Activated CD4-positive, alpha-beta T cell treated with anti-CD3 and anti-CD28 coated beads for 36 hours (primary cell): ENCODE results near the gene MED8. TPM values are rescaled to one million over a fixed set of nuclear protein-coding genes. Genes with fewer than 3 reads are reported as not detected.

Experiments
- ATAC-seq: fragments of 200-7000 bp; cut with Tn5 transposase; one replicate; pipeline ENCODE4 v1.10.0; 2021; ENCODE audit warnings: mild to moderate bottlenecking, moderate library complexity
- CTCF ChIA-PET: fragments of 350-600 bp; sonication (Branson Sonifier 250); formaldehyde crosslinking; loops from one replicate; lab custom pipeline; 2021; ENCODE audit warnings: antibody characterized with exemption; lab: Charles Lee
- POLR2A ChIA-PET: fragments of 350-600 bp; sonication (Branson Sonifier 250); formaldehyde crosslinking; loops from one replicate; lab custom pipeline; 2021; ENCODE audit warnings: antibody characterized with exemption, inconsistent platforms; lab: Charles Lee
- DNase-seq: peaks from one replicate; pipeline ENCODE4 v3.0.0-alpha.2; 2020
- H3K27ac Mint-ChIP-seq: one replicate; pipeline ENCODE4 v1.8.0; 2021; ENCODE audit warnings: mixed read lengths
- H3K27me3 Mint-ChIP-seq: one replicate; pipeline ENCODE4 v1.8.0; 2021; ENCODE audit warnings: mixed read lengths
- H3K36me3 Mint-ChIP-seq: one replicate; pipeline ENCODE4 v1.8.0; 2021; ENCODE audit warnings: low read depth, mixed read lengths
- H3K4me1 Mint-ChIP-seq: one replicate; pipeline ENCODE4 v1.8.0; 2021; ENCODE audit warnings: mixed read lengths
- H3K4me3 Mint-ChIP-seq: one replicate; pipeline ENCODE4 v1.8.0; 2021; ENCODE audit warnings: mild to moderate bottlenecking, moderate library complexity, mixed read lengths
- H3K9me3 Mint-ChIP-seq: one replicate; pipeline ENCODE4 v1.8.0; 2021; ENCODE audit warnings: low read depth, mixed read lengths
- intact Hi-C, 2 experiments: fragments of 100-400 bp; cut with DNase I in 1 of 2; cut with micrococcal nuclease in 1 of 2; formaldehyde crosslinking; loops; one replicate each; pipeline versions ENCODE4 v1.14.2 to v1.15.1; 2022 to 2024; cut with DNase I, micrococcal nuclease
- total RNA-seq, 2 experiments: library from RNA; stranded (reverse); gene quantifications; one replicate each; pipeline ENCODE4 v1.2.3, GENCODE V29; 2021

MED8 gene
- total RNA-seq, result 10 to 100 TPM; 32.3 to 36.6 TPM

DNA sequence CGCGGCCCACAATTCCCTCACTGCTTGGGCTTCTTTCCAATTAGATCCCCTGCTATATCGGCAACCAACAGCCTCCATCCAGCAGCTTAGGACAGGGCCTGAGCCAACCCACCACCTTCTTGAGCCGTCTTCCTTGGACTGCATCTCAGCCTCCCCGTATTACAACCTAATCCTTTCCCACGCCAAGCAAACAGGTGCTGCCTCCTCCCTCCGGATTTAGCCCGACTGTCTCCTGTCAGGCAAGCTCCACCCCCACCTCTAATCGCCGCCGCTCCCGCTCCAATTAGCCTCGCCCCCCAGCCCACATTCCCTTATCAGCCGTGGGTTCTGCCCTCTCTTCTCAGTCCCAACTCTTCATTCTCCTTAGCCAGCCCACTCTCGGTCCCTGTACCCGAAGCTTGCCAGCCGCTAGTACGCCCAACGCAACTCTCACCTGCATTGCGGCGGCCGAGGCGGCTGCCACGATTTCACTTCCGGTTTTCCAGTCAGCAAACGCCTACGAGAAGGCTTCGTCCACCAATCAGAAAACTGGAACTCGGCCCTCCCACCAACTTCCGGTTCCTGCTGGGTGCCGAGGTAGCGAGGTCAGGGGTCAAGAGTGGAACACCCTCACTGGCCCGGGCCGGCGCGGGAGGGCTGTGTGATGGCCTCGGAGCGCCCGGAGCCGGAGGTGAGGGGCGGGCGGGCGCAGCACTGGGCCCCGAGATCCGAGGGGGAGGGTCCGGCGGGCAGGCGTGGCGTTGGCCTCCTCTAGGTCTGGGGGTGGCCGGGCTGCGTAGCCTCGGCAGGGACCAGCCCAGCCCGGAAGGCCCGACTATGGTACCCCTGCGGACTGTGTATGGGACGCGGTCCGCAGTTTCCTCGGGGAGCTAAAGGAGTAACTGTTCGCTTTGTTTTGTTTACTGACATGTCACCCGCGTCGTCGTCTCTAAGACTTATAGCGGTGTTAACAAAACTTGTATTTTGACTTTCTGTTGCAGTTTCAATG is at the start of gene MED8, which contains the start of gene SZT2:
Gene MED8, minus strand, starts transcription at position 475 of the 988 bp plus-strand sequence. Its CDS starts 36 bp downstream, at position 439.
Gene SZT2, plus strand, starts transcription at position 574 of the 988 bp plus-strand sequence. Its CDS starts 70 bp downstream, at position 644.
- H3K4me1 Mint-ChIP-seq, result peaks cover 39% of the 10 kb centered on the region
- ATAC-seq, result peak; percentile 93
- peak within 1 kb of the TSS; percentile 99 for H3K4me3 Mint-ChIP-seq
- DNase-seq, result peak; percentile 94
- POLR2A ChIA-PET, result interaction anchor here (0.7 to 1.0 kb wide), 3 partner anchors 17 to 22 kb away, joined by 3 read pairs; partner anchors contain the start of gene ELOVL1
- intact Hi-C loops, result loop anchor here (1.0 to 10.0 kb wide), 8 partner anchors 21 to 935 kb away; partner anchors contain the start of genes CDC20 (in 2 of the 2), ELOVL1 (in 2 of the 2), ATP6V0B (in 1 of the 2) and CFAP57 (in 1 of the 2)
- CTCF ChIA-PET, result interaction anchor here (0.6 to 2.2 kb wide), 9 partner anchors 13 to 461 kb away, joined by 3 to 8 read pairs (median 3); partner anchors contain the start of genes CFAP57 and EBNA1BP2
- H3K36me3 Mint-ChIP-seq, result peaks cover 23% of the 10 kb centered on the region
- H3K9me3 Mint-ChIP-seq, result no peaks in the 10 kb centered on the region
- H3K27me3 Mint-ChIP-seq, result no peaks in the 10 kb centered on the region
- peak within 1 kb of the TSS; percentile 97 for H3K27ac Mint-ChIP-seq

GRCh38 chr1:43438953-43439581 is 49.5 kb upstream of the MED8 start:
- ChIA-PET CTCF (no interaction called here), POLR2A (no interaction called here)
- intact Hi-C loops, result no loop called here
- no peak overlapping the region for H3K27ac Mint-ChIP-seq
- H3K4me1 Mint-ChIP-seq, result no peaks in the 10 kb centered on the region
- DNase-seq (no peak), ATAC-seq (no peak)
- H3K4me3 Mint-ChIP-seq, result no peak overlapping the region
- H3K27me3 Mint-ChIP-seq, result no peaks in the 10 kb centered on the region
- no peaks in the 10 kb centered on the region for H3K9me3 Mint-ChIP-seq
- H3K36me3 Mint-ChIP-seq, result peaks cover 35% of the 10 kb centered on the region

- ChIA-PET CTCF (interaction anchor here (1.0 kb wide), 1 partner anchor 16 kb away, joined by 7 read pairs; the partner anchor contains the start of gene HYI), POLR2A (no interaction called here)
- Mint-ChIP-seq H3K4me1 (no peaks in the 10 kb centered on the region), H3K27ac (no peak overlapping the region), H3K9me3 (no peaks in the 10 kb centered on the region), H3K27me3 (no peaks in the 10 kb centered on the region), H3K4me3 (no peak overlapping the region), H3K36me3 (peaks cover 31% of the 10 kb centered on the region)
- DNase-seq (no peak), ATAC-seq (no peak)
- intact Hi-C loops, result no loop called here
These were observed 49.0 kb upstream of the MED8 start for GRCh38 chr1:43438576-43438952.

GRCh38 chr1:43438006-43438405 is 48.4 kb upstream of the MED8 start:
- H3K36me3 Mint-ChIP-seq, result peaks cover 29% of the 10 kb centered on the region
- no peak overlapping the region for H3K4me3 Mint-ChIP-seq
- intact Hi-C loops, result no loop called here
- no peaks in the 10 kb centered on the region for H3K27me3 Mint-ChIP-seq
- ChIA-PET POLR2A (no interaction called here), CTCF (interaction anchor here (1.0 kb wide), 1 partner anchor 17 kb away, joined by 7 read pairs; the partner anchor contains the start of gene HYI)
- H3K4me1 Mint-ChIP-seq, result no peaks in the 10 kb centered on the region
- ATAC-seq (no peak), DNase-seq (peak; percentile 1)
- no peak overlapping the region for H3K27ac Mint-ChIP-seq
- H3K9me3 Mint-ChIP-seq, result no peaks in the 10 kb centered on the region

GRCh38 chr1:43437031-43437973 is 47.7 kb upstream of the MED8 start:
- H3K9me3 Mint-ChIP-seq, result no peaks in the 10 kb centered on the region
- peaks cover 28% of the 10 kb centered on the region for H3K36me3 Mint-ChIP-seq
- no peaks in the 10 kb centered on the region for H3K4me1 Mint-ChIP-seq
- ChIA-PET POLR2A (no interaction called here), CTCF (interaction anchor here (1.0 kb wide), 1 partner anchor 17 kb away, joined by 7 read pairs; the partner anchor contains the start of gene HYI)
- DNase-seq, result peak; percentile 1
- no peaks in the 10 kb centered on the region for H3K27me3 Mint-ChIP-seq
- intact Hi-C loops, result no loop called here
- H3K27ac Mint-ChIP-seq, result no peak overlapping the region
- no peak for ATAC-seq
- no peak overlapping the region for H3K4me3 Mint-ChIP-seq

- H3K36me3 Mint-ChIP-seq, result peaks cover 31% of the 10 kb centered on the region
- ATAC-seq, result no peak
These were observed 46.8 kb upstream of the MED8 start for GRCh38 chr1:43436371-43436770.

DNA sequence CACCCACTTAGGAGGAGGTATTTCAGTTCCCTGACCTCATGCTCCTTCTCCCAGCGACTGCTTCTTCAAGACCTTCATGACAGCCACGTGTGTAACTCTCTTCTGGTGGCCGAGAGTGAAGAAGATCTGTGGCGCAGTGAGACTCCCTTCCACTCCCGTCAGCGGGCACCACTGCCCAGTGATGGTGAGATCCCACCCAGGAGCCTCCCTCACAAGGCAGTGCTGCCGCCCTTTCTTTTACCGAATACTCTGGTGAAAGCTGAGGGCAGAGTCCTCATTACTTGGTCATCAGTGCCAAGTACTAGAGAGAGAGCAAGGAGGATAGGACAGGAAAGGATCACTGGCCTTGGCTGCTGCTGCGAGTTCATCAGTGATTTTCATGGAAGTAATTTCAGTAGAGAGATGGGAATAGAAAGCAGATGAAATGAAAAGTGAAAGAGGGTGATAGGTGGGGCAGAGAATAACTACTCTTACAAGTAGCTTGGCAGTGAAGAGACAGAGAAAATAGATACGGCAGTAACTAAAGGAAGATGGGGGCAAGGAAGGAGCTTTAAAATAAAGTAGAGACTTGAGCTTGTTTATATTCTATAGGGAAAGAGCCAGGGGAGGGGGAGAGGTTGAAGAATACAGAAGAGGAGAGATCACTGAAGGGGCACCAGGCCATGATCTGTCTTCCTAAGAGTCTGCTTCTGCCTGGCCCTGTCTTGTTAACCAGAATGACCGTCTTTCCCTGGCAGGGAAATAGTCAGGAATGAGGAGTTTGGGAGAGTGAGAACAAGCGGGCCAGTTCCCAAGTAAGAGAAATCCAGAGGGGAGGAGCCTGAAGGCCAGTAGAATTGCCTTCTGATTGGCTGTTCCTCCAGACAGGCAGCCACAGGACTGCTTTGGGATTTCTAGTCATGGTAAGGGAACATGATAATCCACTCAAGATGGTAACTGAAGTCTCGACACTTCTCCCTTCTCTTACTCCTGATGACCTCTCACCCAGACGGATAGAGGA is 45.8 kb upstream of the MED8 start:
- Mint-ChIP-seq H3K27me3 (no peaks in the 10 kb centered on the region), H3K27ac (no peak overlapping the region), H3K9me3 (no peaks in the 10 kb centered on the region), H3K4me1 (no peaks in the 10 kb centered on the region), H3K36me3 (peaks cover 30% of the 10 kb centered on the region), H3K4me3 (no peak overlapping the region)
- ChIA-PET CTCF (interaction anchor here (0.8 kb wide), 1 partner anchor 21 kb away, joined by 3 read pairs; no protein-coding TSS in a partner anchor), POLR2A (no interaction called here)
- ATAC-seq, result no peak
- peak; percentile 2 for DNase-seq
- intact Hi-C loops, result no loop called here

More at GRCh38 chr1:43436371-43436770, 46.8 kb upstream of the MED8 start:
- peak; percentile 1 for DNase-seq
- ChIA-PET POLR2A (no interaction called here), CTCF (no interaction called here)
- no peaks in the 10 kb centered on the region for H3K9me3 Mint-ChIP-seq
- H3K4me3 Mint-ChIP-seq, result no peak overlapping the region
- H3K27me3 Mint-ChIP-seq, result no peaks in the 10 kb centered on the region
- H3K27ac Mint-ChIP-seq, result no peak overlapping the region
- intact Hi-C loops, result no loop called here
- no peaks in the 10 kb centered on the region for H3K4me1 Mint-ChIP-seq

DNA sequence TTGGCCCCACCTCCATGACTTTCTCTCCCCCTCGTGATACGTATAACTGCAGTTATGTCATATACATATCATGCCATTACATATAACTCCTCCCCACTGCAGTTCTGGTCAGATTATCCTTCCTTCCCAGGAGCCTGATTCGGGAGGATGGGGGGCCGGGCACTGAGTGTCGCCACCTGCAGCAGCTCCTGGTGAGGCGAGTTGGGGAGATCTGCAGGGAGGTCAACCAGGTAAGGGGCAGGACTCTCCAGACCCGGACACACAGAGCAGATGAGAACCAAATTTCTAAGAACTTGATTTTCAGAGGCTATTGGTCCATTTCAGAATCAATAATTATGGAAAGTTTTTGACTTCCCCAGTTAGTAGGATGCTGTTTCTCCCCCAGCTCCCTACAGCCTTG is 44.7 kb upstream of the MED8 start:
- intact Hi-C loops, result no loop called here
- H3K36me3 Mint-ChIP-seq, result peaks cover 27% of the 10 kb centered on the region
- no peak overlapping the region for H3K4me3 Mint-ChIP-seq
- no peaks in the 10 kb centered on the region for H3K9me3 Mint-ChIP-seq
- H3K27me3 Mint-ChIP-seq, result no peaks in the 10 kb centered on the region
- CTCF ChIA-PET, result no interaction called here
- DNase-seq (peak; percentile 2), ATAC-seq (no peak)
- no peaks in the 10 kb centered on the region for H3K4me1 Mint-ChIP-seq
- no peak overlapping the region for H3K27ac Mint-ChIP-seq
- POLR2A ChIA-PET, result no interaction called here

GRCh38 chr1:43432907-43433306 is 43.3 kb upstream of the MED8 start:
- no peak for ATAC-seq
- ChIA-PET CTCF (no interaction called here), POLR2A (no interaction called here)
- no peaks in the 10 kb centered on the region for H3K27me3 Mint-ChIP-seq
- H3K27ac Mint-ChIP-seq, result no peak overlapping the region
- H3K9me3 Mint-ChIP-seq, result no peaks in the 10 kb centered on the region
- no peak overlapping the region for H3K4me3 Mint-ChIP-seq
- H3K4me1 Mint-ChIP-seq, result no peaks in the 10 kb centered on the region
- intact Hi-C loops, result no loop called here
- H3K36me3 Mint-ChIP-seq, result peaks cover 20% of the 10 kb centered on the region
- peak; percentile 1 for DNase-seq
